ENCODE results near the gene KCNJ18. TPM values are rescaled to one million over a fixed set of nuclear protein-coding genes. Genes with fewer than 3 reads are reported as not detected.
"Not testable (repeated sequence)": the region's sequence is repeated elsewhere in the genome, so short reads cannot be mapped to it uniquely, and the experiment has no call there.

KCNJ18 gene
- total RNA-seq, 1 experiment from 2014 or later = not detected

GRCh38 chr17:21693391-21693796, 1.1 kb downstream of the KCNJ18 start:
- not testable (repeated sequence) for H3K4me1 Mint-ChIP-seq
- no CpG with 5 or more reads among the region's 6 CpGs for WGBS (ENCODE audit: extremely low coverage, insufficient read length, low lambda C conversion rate)

GRCh38 chr17:21693937-21694336, 1.6 kb downstream of the KCNJ18 start:
- not testable (repeated sequence) for H2BK20ac ChIP-seq (ENCODE audit: low read depth, low read length, poor library complexity, severe bottlenecking); H3K4ac ChIP-seq (ENCODE audit: low read depth, low read length); H4K20me1 ChIP-seq (ENCODE audit: control insufficient read depth, insufficient read depth, insufficient read length); DNase-seq; H2BK15ac ChIP-seq (ENCODE audit: low read depth, low read length); H4K8ac ChIP-seq (replicated peaks; ENCODE audit: insufficient read length, low read depth, low read length); H3K18ac ChIP-seq (ENCODE audit: insufficient read length, low read depth, low read length); H3K23ac ChIP-seq (ENCODE audit: insufficient read length, low read depth, low read length); H4K5ac ChIP-seq (ENCODE audit: insufficient read length, low read depth, low read length); H2AFZ ChIP-seq (ENCODE audit: low read length); H3K4me2 ChIP-seq (ENCODE audit: insufficient read depth, insufficient read length, low read length); H3K27ac ChIP-seq (ENCODE audit: insufficient read length, low read depth, low read length); H3K4me3 Mint-ChIP-seq; H2AK5ac ChIP-seq (ENCODE audit: insufficient read length, low read length); H3K14ac ChIP-seq (ENCODE audit: insufficient read depth, low read length); H3K4me1 Mint-ChIP-seq; H3K4me1 ChIP-seq (ENCODE audit: insufficient read depth, low read length); H3K56ac ChIP-seq (ENCODE audit: insufficient read length, low read depth, low read length); H2BK120ac ChIP-seq (ENCODE audit: low read depth, low read length, poor library complexity, severe bottlenecking); H3K79me1 ChIP-seq (ENCODE audit: insufficient read depth, low read depth, low read length, poor library complexity, severe bottlenecking); H4K91ac ChIP-seq (ENCODE audit: insufficient read length, low read depth, low read length); H3K9ac ChIP-seq (ENCODE audit: extremely low read depth, insufficient read length, low read length); H3T11ph ChIP-seq (ENCODE audit: low read length); H3K27ac Mint-ChIP-seq; H3K23me2 ChIP-seq (ENCODE audit: insufficient read length, low read depth, low read length, poor library complexity, severe bottlenecking); H3K79me2 ChIP-seq (ENCODE audit: insufficient read depth, low read length); H2BK12ac ChIP-seq (ENCODE audit: insufficient read length, low read depth, low read length); H3K27me3 ChIP-seq (ENCODE audit: insufficient read depth, low read length); H3K27me3 Mint-ChIP-seq (ENCODE audit: low read depth); H2BK5ac ChIP-seq (ENCODE audit: insufficient read length, low read length)
- no CpG with 5 or more reads among the region's 4 CpGs for WGBS (ENCODE audit: extremely low coverage, insufficient read length, low lambda C conversion rate)
- H3K36me3 Mint-ChIP-seq (ENCODE audit: insufficient read depth in 1 of 3, low read depth in 3 of 3) = peaks cover 11 to 16% (median 12%) of the 10 kb centered on the region in 3 experiments; a peak in 5 of 7 replicates
- peaks cover 81 to 83% of the 10 kb centered on the region in 2 experiments for H3K9me3 Mint-ChIP-seq
- peaks cover 48% of the 10 kb centered on the region for H3K9me3 ChIP-seq (ENCODE audit: control insufficient read depth, low read depth, low read length)

More at GRCh38 chr17:21693391-21693796, 1.1 kb downstream of the KCNJ18 start:
- not testable (repeated sequence) for H3K27ac ChIP-seq (ENCODE audit: insufficient read length, low read depth, low read length); H3K27ac Mint-ChIP-seq; H3K23ac ChIP-seq (ENCODE audit: insufficient read length, low read depth, low read length); H3K27me3 ChIP-seq (ENCODE audit: insufficient read depth, low read length); H3K27me3 Mint-ChIP-seq (ENCODE audit: low read depth); H2AFZ ChIP-seq (ENCODE audit: low read length); DNase-seq; H3K23me2 ChIP-seq (ENCODE audit: insufficient read length, low read depth, low read length, poor library complexity, severe bottlenecking); H2BK5ac ChIP-seq (ENCODE audit: insufficient read length, low read length); H2BK20ac ChIP-seq (ENCODE audit: low read depth, low read length, poor library complexity, severe bottlenecking); H3K14ac ChIP-seq (ENCODE audit: insufficient read depth, low read length); H4K20me1 ChIP-seq (ENCODE audit: control insufficient read depth, insufficient read depth, insufficient read length); H3K4me1 ChIP-seq (ENCODE audit: insufficient read depth, low read length); H2AK5ac ChIP-seq (ENCODE audit: insufficient read length, low read length); H2BK12ac ChIP-seq (ENCODE audit: insufficient read length, low read depth, low read length); H3K4ac ChIP-seq (ENCODE audit: low read depth, low read length); H3K4me2 ChIP-seq (ENCODE audit: insufficient read depth, insufficient read length, low read length); H3K9ac ChIP-seq (ENCODE audit: extremely low read depth, insufficient read length, low read length); H3K18ac ChIP-seq (ENCODE audit: insufficient read length, low read depth, low read length); H3T11ph ChIP-seq (ENCODE audit: low read length); H4K5ac ChIP-seq (ENCODE audit: insufficient read length, low read depth, low read length); H3K79me1 ChIP-seq (ENCODE audit: insufficient read depth, low read depth, low read length, poor library complexity, severe bottlenecking); H4K8ac ChIP-seq (replicated peaks; ENCODE audit: insufficient read length, low read depth, low read length); H3K4me3 Mint-ChIP-seq; H3K56ac ChIP-seq (ENCODE audit: insufficient read length, low read depth, low read length); H3K79me2 ChIP-seq (ENCODE audit: insufficient read depth, low read length); H2BK120ac ChIP-seq (ENCODE audit: low read depth, low read length, poor library complexity, severe bottlenecking); H4K91ac ChIP-seq (ENCODE audit: insufficient read length, low read depth, low read length); H2BK15ac ChIP-seq (ENCODE audit: low read depth, low read length)
- peaks cover 11 to 16% (median 12%) of the 10 kb centered on the region in 3 experiments; a peak in 5 of 7 replicates for H3K36me3 Mint-ChIP-seq (ENCODE audit: insufficient read depth in 1 of 3, low read depth in 3 of 3)
- peaks cover 83 to 86% of the 10 kb centered on the region in 2 experiments for H3K9me3 Mint-ChIP-seq
- peaks cover 52% of the 10 kb centered on the region for H3K9me3 ChIP-seq (ENCODE audit: control insufficient read depth, low read depth, low read length)
